ENCODE measurements around the gene TLCD5. TPM values are rescaled to one million over a fixed set of nuclear protein-coding genes. Genes with fewer than 3 reads are reported as not detected.

TLCD5 gene
- polyA plus RNA-seq, 4 donors: 9.9 to 16.3 (median 11.7) TPM

GRCh38 chr11:120335908-120336640 lies 11.0 kb downstream of the TLCD5 start, which contains the start of gene ARHGEF12:
Gene ARHGEF12, plus strand, starts transcription at chr11:120336413. Its CDS starts 831 bp downstream, at chr11:120337244.
- peak in 3 of 4 donors; percentile 91 to 94 (median 91) for DNase-seq (ENCODE audit: low read depth in 4 of 4, low spot score in 2 of 4)

- no peak for DNase-seq (ENCODE audit: low read depth in 4 of 4, low spot score in 2 of 4)
These were observed 11.7 kb downstream of the TLCD5 start for GRCh38 chr11:120336641-120337354.

- DNase-seq (ENCODE audit: low read depth in 4 of 4, low spot score in 2 of 4): no peak
These were observed 12.4 kb downstream of the TLCD5 start for GRCh38 chr11:120337355-120338106.

GRCh38 chr11:120338107-120338933 lies 13.2 kb downstream of the TLCD5 start:
- no peak for DNase-seq (ENCODE audit: low read depth in 4 of 4, low spot score in 2 of 4)

- peak in 1 of 4 donors; percentile 50 for DNase-seq (ENCODE audit: low read depth in 4 of 4, low spot score in 2 of 4)
These were observed 14.3 kb downstream of the TLCD5 start for GRCh38 chr11:120339394-120339890.

GRCh38 chr11:120340529-120340928 lies 15.4 kb downstream of the TLCD5 start:
- no peak for DNase-seq (ENCODE audit: low read depth in 4 of 4, low spot score in 2 of 4)

GRCh38 chr11:120342226-120342625 lies 17.1 kb downstream of the TLCD5 start:
- no peak for DNase-seq (ENCODE audit: low read depth in 4 of 4, low spot score in 2 of 4)

- no peak for DNase-seq (ENCODE audit: low read depth in 4 of 4, low spot score in 2 of 4)
These were observed 17.6 kb downstream of the TLCD5 start for GRCh38 chr11:120342678-120343077.

GRCh38 chr11:120343429-120343828 lies 18.3 kb downstream of the TLCD5 start:
- DNase-seq (ENCODE audit: low read depth in 4 of 4, low spot score in 2 of 4): no peak

GRCh38 chr11:120344302-120345004 lies 19.4 kb downstream of the TLCD5 start:
- no peak for DNase-seq (ENCODE audit: low read depth in 4 of 4, low spot score in 2 of 4)

GRCh38 chr11:120346233-120346632 lies 21.1 kb downstream of the TLCD5 start:
- DNase-seq (ENCODE audit: low read depth in 4 of 4, low spot score in 2 of 4): no peak

GRCh38 chr11:120350637-120351036 lies 25.5 kb downstream of the TLCD5 start:
- DNase-seq (ENCODE audit: low read depth in 4 of 4, low spot score in 2 of 4): no peak

- DNase-seq (ENCODE audit: low read depth in 4 of 4, low spot score in 2 of 4): no peak
These were observed 27.3 kb downstream of the TLCD5 start for GRCh38 chr11:120352405-120352804.

GRCh38 chr11:120354068-120354467 lies 29.0 kb downstream of the TLCD5 start:
- no peak for DNase-seq (ENCODE audit: low read depth in 4 of 4, low spot score in 2 of 4)

- no peak for DNase-seq (ENCODE audit: low read depth in 4 of 4, low spot score in 2 of 4)
These were observed 29.7 kb downstream of the TLCD5 start for GRCh38 chr11:120354779-120355178.

GRCh38 chr11:120357620-120358019 lies 32.5 kb downstream of the TLCD5 start:
- no peak for DNase-seq (ENCODE audit: low read depth in 4 of 4, low spot score in 2 of 4)

- no peak for DNase-seq (ENCODE audit: low read depth in 4 of 4, low spot score in 2 of 4)
These were observed 33.6 kb downstream of the TLCD5 start for GRCh38 chr11:120358729-120359128.

GRCh38 chr11:120363436-120363835 lies 38.3 kb downstream of the TLCD5 start:
- DNase-seq (ENCODE audit: low read depth in 4 of 4, low spot score in 2 of 4): no peak

GRCh38 chr11:120365512-120365911 lies 40.4 kb downstream of the TLCD5 start:
- DNase-seq (ENCODE audit: low read depth in 4 of 4, low spot score in 2 of 4): no peak

GRCh38 chr11:120372296-120372695 lies 47.2 kb downstream of the TLCD5 start:
- DNase-seq (ENCODE audit: low read depth in 4 of 4, low spot score in 2 of 4): no peak
